HPDE6-E6E7 (cell line): ENCODE measurements around the gene CHST12.
"Not testable (repeated sequence)": the region's sequence is repeated elsewhere in the genome, so short reads cannot be mapped to it uniquely, and the experiment has no call there.

Experiments
- DNase-seq: peaks from one replicate; pipeline ENCODE4 v3.0.0; 2011; ENCODE audit warnings: missing footprints; ENCODE audit errors: extremely low spot score

The CHST12 gene

GRCh38 chr7:2403718-2404648 lies 572 bp downstream of the CHST12 start:
- peak; percentile 45 for DNase-seq

GRCh38 chr7:2404714-2405119 lies 1.3 kb downstream of the CHST12 start:
- no peak for DNase-seq

GRCh38 chr7:2405201-2405600 lies 1.8 kb downstream of the CHST12 start:
- DNase-seq, result no peak

DNA sequence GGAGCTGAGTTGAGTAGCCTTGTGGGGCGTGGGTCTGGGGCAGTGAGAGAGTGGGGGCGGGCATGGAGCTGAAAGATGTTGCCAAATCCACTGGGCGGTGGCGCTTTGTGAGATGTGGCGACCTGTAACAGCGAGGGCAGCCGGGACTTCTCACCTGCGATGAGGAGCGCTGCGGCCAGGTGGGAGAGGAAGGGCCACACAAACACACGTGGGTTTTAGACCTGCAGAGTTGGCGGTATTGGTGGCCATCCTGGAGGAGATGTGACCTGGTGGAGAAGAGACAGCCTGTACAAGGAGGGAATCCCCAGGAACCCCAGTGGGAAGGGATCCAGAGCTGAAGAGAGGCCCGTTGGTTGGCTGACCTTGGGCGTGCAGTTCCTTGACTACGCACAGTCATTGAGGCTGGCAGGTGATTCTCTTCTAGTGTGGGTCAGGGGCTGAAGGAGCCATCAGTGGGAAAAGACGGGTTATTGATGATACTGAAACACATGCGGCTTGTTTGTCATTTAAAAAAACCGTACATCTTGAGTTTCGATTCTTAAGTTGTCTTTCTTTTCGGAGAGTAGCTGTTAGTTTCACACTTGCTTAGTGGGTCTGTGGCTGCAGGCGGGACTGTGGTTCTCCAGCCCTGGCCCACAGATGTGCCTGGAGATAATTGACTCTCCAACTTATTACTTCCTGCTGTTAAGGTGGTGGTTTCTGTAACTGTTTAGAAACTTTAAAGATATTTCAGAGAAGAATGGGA lies 2.4 kb downstream of the CHST12 start:
- no peak for DNase-seq

DNA sequence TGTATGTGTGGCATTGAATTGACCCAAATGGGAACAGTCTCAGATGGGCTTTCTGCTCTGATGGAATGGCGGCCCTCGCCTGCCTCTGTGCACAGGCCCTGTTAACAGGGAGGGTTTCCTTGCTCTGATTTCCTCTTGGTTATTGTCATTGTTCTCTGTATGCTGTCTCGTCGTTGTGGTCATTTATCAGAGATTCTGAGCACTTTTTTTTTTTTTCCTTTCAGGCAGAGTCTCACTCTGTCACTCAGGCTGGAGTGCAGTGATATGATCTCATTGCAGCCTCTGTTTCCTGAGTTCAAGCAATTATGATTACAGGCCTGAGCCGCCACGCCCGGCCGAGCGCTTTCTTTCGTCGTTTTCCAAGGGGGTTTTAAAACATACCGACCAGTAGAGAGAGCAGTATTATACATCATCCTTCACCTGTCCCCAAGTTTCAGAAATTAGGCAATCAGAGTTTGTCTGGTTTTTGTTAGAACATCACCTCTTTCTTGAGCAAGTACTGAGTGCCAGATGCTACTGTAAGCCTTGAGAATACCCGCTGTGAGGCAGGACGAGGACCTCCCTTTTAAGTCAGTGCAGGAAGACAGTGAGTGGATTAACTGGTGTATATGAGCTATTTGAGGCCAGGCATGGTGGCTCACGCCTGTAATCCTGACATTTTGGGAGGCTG lies 6.5 kb downstream of the CHST12 start:
- DNase-seq, result no peak

DNA sequence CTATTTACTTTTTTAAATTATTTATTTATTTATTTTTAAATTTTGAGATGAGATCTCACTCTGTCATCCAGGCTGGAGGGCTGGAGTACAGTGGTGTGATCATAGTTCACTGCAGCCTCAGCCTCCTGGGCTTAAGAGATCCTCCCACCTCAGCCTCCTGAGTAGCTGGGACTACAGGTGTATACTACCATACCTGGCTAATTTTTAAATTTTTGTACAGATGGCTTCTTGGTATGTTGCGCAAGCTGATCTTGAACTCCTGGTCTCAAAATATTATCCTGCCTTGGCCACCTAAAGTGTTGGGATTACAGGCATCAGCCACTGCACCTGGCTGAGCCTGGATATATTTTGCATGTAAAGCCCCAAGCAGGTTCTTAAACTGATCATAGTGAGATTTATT lies 7.6 kb downstream of the CHST12 start:
- no peak for DNase-seq

DNA sequence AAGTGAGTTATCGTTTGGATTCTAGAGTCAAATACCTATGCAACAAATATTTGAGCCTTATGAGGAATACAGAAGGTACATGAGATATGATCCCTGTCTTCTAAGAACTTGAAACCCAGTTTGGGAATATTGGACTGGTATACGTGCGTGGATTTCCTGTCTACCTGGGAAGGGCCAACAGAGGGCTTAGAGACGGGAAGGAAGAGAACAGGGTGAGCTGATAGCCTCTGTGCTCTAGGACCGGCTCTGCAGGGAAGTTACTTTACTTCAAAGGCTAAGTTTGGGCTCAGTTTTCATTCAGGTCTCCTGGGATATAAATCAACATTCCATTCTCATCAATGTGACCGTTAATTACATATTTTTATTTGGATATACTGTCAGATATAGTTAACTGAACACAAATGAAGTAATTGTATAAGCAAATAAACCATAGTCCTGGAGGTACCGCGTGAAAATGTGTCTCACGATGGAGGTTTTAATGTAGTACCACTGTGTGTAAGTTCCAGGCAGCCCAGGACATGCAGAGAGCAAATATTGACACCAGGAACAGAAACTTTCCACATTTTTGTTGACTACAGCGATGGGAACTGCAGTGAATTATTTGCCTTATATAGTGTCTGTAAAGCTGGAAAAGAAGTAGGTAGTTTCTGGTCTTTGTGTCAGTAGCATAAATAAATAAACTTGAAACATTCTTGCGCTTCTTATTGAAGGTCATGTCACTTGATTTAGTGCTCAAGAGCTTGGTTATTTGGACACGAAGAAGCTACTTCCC lies 8.6 kb downstream of the CHST12 start:
- DNase-seq, result no peak

DNA sequence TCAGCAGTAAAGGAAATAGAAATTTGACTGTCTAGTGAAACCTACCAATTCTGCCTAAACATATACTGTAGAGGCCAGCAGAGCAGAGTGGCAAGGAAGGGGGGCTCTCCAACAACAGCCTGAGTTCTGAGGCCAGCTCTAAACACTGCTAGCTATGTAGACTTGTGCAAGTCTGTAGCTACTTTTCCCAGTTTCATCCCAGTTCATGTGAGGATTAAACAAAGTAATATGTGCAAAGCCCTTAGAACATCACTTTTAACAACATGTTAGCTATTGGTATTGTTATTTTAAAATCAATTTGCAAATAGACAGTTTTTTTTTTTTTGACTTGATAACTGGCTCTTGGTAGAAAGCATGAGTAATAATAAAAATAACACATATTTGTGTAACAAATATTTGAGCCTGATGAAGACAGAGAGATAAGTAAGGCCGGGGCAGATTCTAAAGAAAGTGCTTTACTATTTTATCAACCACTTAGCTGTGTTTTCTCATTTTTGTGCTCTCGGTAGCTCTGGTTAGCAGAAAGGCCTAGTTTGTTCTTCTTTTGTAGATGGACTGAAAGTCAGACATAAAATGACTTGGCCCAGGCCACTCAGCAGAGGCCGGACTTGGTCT lies 9.3 kb downstream of the CHST12 start:
- DNase-seq, result no peak

DNA sequence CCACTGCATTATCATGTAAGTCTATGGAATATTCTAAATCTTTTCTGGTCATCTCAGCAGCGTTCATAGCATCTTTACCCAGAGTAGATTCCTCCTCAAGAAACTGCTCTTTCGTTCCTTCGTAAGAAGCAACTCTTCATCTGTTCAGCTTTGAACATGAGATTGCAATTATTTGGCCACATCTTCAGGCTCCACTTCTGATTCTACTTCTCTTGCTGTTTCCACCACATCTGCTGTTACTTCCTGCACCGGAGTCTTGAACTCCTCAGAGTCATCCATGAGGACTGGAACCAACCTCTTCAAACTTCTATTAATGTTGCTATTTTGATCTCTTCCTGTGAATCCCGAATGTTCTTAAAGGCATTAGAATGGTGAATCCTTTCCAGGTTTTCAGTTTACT lies 12.7 kb downstream of the CHST12 start:
- no peak for DNase-seq

- no peak for DNase-seq
These were observed 13.2 kb downstream of the CHST12 start for GRCh38 chr7:2416650-2417049.

DNA sequence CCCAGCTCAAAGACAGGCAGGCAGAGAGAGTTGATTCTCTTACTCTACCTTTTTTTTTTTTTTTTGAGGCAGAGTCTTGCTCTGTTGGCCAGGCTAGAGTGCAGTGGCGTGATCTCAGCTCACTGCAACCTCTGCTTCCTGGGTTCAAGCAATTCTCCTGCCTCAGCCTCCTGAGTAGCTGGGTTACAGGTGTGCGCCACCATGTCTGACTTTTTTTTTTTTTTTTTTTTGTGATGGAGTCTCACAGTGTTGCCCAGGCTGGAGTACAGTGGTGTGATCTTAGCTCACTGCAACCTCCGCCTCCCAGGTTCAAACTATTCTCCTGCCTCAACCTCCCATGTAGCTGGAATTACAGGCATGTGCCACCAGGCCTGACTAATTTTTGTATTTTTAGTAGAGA lies 13.8 kb downstream of the CHST12 start:
- DNase-seq, result not testable (repeated sequence)

- DNase-seq, result no peak
These were observed 14.6 kb downstream of the CHST12 start for GRCh38 chr7:2417981-2418481.

- no peak for DNase-seq
These were observed 17.0 kb downstream of the CHST12 start for GRCh38 chr7:2420216-2420933.

DNA sequence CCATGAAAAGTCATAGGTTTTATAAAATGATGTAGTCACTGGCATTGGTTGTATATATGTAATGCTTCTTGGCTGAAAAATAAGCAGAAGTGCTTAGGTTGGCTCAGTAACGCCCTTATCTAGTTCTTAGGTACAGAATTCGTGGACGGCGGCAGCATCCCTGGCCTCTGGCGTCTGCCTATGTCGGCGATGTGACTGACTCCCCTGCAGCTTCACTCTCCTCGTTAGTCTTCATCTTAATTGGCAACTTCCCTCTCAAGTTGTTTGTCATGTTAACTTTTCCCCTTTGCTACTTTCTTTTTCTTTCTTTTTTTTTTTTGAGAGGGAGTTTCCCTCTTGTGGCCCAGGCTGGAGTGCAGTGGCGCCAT lies 18.5 kb downstream of the CHST12 start:
- DNase-seq, result no peak

GRCh38 chr7:2425749-2426148 lies 22.3 kb downstream of the CHST12 start:
- DNase-seq, result no peak

GRCh38 chr7:2431260-2431867 lies 28.0 kb downstream of the CHST12 start:
- no peak for DNase-seq

- no peak for DNase-seq
These were observed 29.7 kb downstream of the CHST12 start for GRCh38 chr7:2432910-2433712.

DNA sequence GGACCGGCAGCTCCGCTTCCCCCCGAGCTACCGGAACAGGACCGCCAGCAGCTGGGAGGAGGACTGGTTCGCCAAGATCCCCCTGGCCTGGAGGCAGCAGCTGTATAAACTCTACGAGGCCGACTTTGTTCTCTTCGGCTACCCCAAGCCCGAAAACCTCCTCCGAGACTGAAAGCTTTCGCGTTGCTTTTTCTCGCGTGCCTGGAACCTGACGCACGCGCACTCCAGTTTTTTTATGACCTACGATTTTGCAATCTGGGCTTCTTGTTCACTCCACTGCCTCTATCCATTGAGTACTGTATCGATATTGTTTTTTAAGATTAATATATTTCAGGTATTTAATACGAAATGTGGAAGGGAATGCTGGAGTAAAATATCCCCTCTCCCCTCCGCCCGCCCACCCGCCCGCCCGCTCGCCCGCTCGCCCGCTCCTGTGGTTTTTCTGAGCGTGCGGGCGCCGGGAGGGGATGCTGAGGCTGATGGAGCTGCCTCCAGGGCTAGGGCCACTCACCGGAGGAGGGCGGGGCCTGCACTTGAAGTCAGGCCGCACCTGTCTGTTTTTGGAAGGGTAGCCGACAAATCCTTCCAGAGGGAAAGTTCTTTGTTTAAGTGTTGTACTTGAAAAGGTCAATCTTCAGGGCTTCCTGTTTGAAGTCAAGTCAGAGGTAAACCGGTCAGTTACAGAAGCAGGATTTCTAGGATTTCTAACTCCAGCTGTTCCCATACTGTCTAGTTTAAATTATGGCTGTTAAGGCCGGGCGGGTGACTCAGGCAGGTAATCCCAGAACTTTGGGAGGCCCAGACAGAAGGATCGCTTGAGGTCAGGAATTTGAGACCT lies 30.5 kb downstream of the CHST12 start:
- DNase-seq, result no peak
